Mesenchymal stem cell (in vitro differentiated cells and primary cell): ENCODE results near the gene PPM1M.

ENCODE experiments used
- DNase-seq: peaks from one replicate; pipeline ENCODE4 v3.0.0-alpha.2; 2013
- H2AFZ ChIP-seq: one replicate; pipeline ENCODE4 v1.6.1; 2013; ENCODE audit warnings: low read depth, mild to moderate bottlenecking, control low read depth, inconsistent platforms, low read length, moderate library complexity
- H2AK5ac ChIP-seq: 2 replicates; pipeline ENCODE4 v1.6.1; 2013; ENCODE audit warnings: low read length, moderate library complexity, mild to moderate bottlenecking, inconsistent platforms; ENCODE audit not compliant: severe bottlenecking
- H2BK120ac ChIP-seq: one replicate; pipeline ENCODE4 v1.6.1; 2013; ENCODE audit warnings: low read depth, mild to moderate bottlenecking, inconsistent platforms, low read length, moderate library complexity
- H2BK12ac ChIP-seq, 2 experiments: one replicate each; pipeline ENCODE4 v1.6.1; 2013; ENCODE audit warnings: inconsistent platforms in 2 of 2, low read length in 2 of 2, mild to moderate bottlenecking in 2 of 2, moderate library complexity in 2 of 2, control low read depth in 1 of 2
- H2BK15ac ChIP-seq: one replicate; pipeline ENCODE4 v1.6.1; 2013; ENCODE audit warnings: mild to moderate bottlenecking, low read depth, inconsistent platforms; ENCODE audit not compliant: poor library complexity, severe bottlenecking
- H2BK5ac ChIP-seq: 2 replicates; pipeline ENCODE4 v1.6.1; 2013; ENCODE audit warnings: low read depth, mild to moderate bottlenecking, low read length, control low read depth, inconsistent platforms; ENCODE audit not compliant: poor library complexity, severe bottlenecking
- H3K14ac ChIP-seq, 2 experiments: one replicate each; pipeline ENCODE4 v1.6.1; 2013; ENCODE audit warnings: inconsistent platforms in 2 of 2, low read length in 2 of 2, control low read depth in 1 of 2, mild to moderate bottlenecking in 1 of 2, moderate library complexity in 1 of 2
- H3K18ac ChIP-seq, 2 experiments: one replicate each; pipeline ENCODE4 v1.6.1; 2013; ENCODE audit warnings: inconsistent platforms in 2 of 2, low read length in 2 of 2, control low read depth in 1 of 2, low read depth in 1 of 2, mild to moderate bottlenecking in 1 of 2
- H3K23ac ChIP-seq, 2 experiments: one replicate each; pipeline ENCODE4 v1.6.1; 2013; ENCODE audit warnings: inconsistent platforms in 2 of 2, low read length in 2 of 2, mild to moderate bottlenecking in 2 of 2, moderate library complexity in 2 of 2, control low read depth in 1 of 2
- H3K27ac ChIP-seq: 2 replicates; pipeline ENCODE4 v1.5.1; 2013; ENCODE audit warnings: mild to moderate bottlenecking, moderate library complexity, low read length, control low read depth, inconsistent platforms; ENCODE audit not compliant: poor library complexity, severe bottlenecking
- H3K27me3 ChIP-seq, 2 experiments: 2 replicates each; pipeline versions ENCODE4 v1.6.1 to v1.7.0; 2013; ENCODE audit warnings: low read length in 2 of 2, mild to moderate bottlenecking in 2 of 2, moderate library complexity in 2 of 2, control low read depth in 1 of 2, inconsistent platforms in 1 of 2; ENCODE audit not compliant: control insufficient read depth in 1 of 2, insufficient read depth in 1 of 2
- H3K36me3 ChIP-seq, 2 experiments: 2 replicates each; pipeline versions ENCODE4 v1.6.1 to v1.7.0; 2013; ENCODE audit warnings: low read length in 2 of 2, control low read depth in 1 of 2, inconsistent platforms in 1 of 2, low read depth in 1 of 2, mild to moderate bottlenecking in 1 of 2; ENCODE audit not compliant: insufficient read depth in 2 of 2, control insufficient read depth in 1 of 2
- H3K4ac ChIP-seq, 2 experiments: one replicate each; pipeline ENCODE4 v1.6.1; 2013; ENCODE audit warnings: inconsistent platforms in 2 of 2, low read length in 2 of 2, mild to moderate bottlenecking in 2 of 2, moderate library complexity in 2 of 2, control low read depth in 1 of 2, low read depth in 1 of 2
- H3K4me1 ChIP-seq: 2 replicates; pipeline ENCODE4 v1.6.1; 2013; ENCODE audit warnings: low read depth, low read length, control low read depth; ENCODE audit not compliant: control insufficient read depth, insufficient read depth
- H3K4me2 ChIP-seq: 2 replicates; pipeline ENCODE4 v1.6.1; 2013; ENCODE audit warnings: low read length, mild to moderate bottlenecking, inconsistent platforms; ENCODE audit not compliant: poor library complexity, severe bottlenecking
- H3K4me3 ChIP-seq, 2 experiments: 2 replicates each; pipeline versions ENCODE4 v1.5.1 to v1.7.0; 2013; ENCODE audit warnings: low read length in 2 of 2, mild to moderate bottlenecking in 2 of 2, control low read depth in 1 of 2, low read depth in 1 of 2; ENCODE audit not compliant: insufficient read depth in 1 of 2
- H3K79me1 ChIP-seq: replicated peaks from 2 replicates; pipeline ENCODE4 v1.6.1; 2013; ENCODE audit warnings: mild to moderate bottlenecking, control low read depth, low read length, inconsistent platforms; ENCODE audit not compliant: poor library complexity, severe bottlenecking
- H3K9ac ChIP-seq: 2 replicates; pipeline ENCODE4 v1.7.0; 2013; ENCODE audit warnings: mild to moderate bottlenecking, low read length, moderate library complexity
- H3K9me3 ChIP-seq: 2 replicates; pipeline ENCODE4 v1.7.0; 2013; ENCODE audit warnings: mild to moderate bottlenecking, low read length; ENCODE audit not compliant: control insufficient read depth
- H4K8ac ChIP-seq: one replicate; pipeline ENCODE4 v1.6.1; 2013; ENCODE audit warnings: inconsistent platforms, mild to moderate bottlenecking, low read length, moderate library complexity
- H4K91ac ChIP-seq: one replicate; pipeline ENCODE4 v1.6.1; 2013; ENCODE audit warnings: mild to moderate bottlenecking, low read length, inconsistent platforms
- WGBS: methylation state at CpG from one replicate; pipeline ENCODE4 v1.1.7; 2013; ENCODE audit warnings: mixed read lengths; 5-methylcytosine and 5-hydroxymethylcytosine counted together

PPM1M gene

DNA sequence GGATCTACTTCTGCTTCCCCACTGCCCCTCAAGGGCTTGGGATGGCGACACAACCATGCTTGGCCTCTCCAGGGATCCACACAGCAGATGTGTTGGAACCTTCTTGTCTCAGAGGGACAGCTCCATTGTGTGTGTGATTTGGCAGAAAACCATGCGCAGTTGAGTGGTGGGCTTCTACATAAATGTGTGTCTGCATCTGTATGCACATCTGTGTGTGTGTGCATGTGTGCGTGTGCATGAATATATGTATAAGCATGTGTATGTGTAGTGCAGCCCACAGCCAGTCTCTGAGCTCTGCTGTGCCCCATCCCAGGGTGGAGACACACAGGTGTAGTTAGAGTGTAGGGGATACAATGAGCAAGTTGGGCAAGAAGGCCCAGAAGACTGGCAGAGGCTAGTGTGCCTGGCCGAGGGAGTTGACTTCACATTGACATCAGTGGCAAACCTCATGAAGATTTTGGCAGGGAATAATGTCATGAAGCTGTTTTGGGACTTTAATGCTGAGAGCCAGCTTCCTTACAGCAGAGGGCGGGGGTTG lies 50.2 kb downstream of the PPM1M start:
- 90% methylated on average over 5 of the region's 5 CpGs for WGBS

GRCh38 chr3:52297242-52298148 lies 51.9 kb downstream of the PPM1M start:
- whole genome bisulfite sequencing, result 87% methylated on average over 10 of the region's 11 CpGs
- no peak overlapping the region for H3K18ac ChIP-seq

More for the DNA sequence above, 50.2 kb downstream of the PPM1M start:
- Histone ChIP-seq H2AK5ac (no peak overlapping the region), H3K4me1 (peaks cover 17% of the 10 kb centered on the region), H2BK15ac (no peak overlapping the region), H3K4ac (no peak overlapping the region), H3K4me3 (no peak overlapping the region), H2BK5ac (no peak overlapping the region), H3K9me3 (no peaks in the 10 kb centered on the region), H3K9ac (no peak overlapping the region), H4K8ac (no peak overlapping the region), H3K27me3 (peaks cover 14 to 25% of the 10 kb centered on the region in 2 experiments), H2AFZ (no peak overlapping the region), H3K27ac (no peak overlapping the region), H3K23ac (no peak overlapping the region), H3K14ac (no peak overlapping the region), H2BK12ac (no peak overlapping the region), H2BK120ac (no peak overlapping the region), H4K91ac (no peak overlapping the region), H3K79me1 (peaks cover 14% of the 10 kb centered on the region), H3K4me2 (no peak overlapping the region), H3K36me3 (peaks cover 30 to 60% of the 10 kb centered on the region in 2 experiments), H3K18ac (no peak overlapping the region)
- no peak for DNase-seq

GRCh38 chr3:52298149-52299098 lies 52.9 kb downstream of the PPM1M start:
- H4K8ac ChIP-seq, result peak overlapping the region; percentile 79
- H2BK5ac ChIP-seq, result no peak overlapping the region
- H3K4me1 ChIP-seq, result peaks cover 22% of the 10 kb centered on the region
- H3K36me3 ChIP-seq, result peaks cover 4 to 34% of the 10 kb centered on the region in 2 experiments
- H4K91ac ChIP-seq, result peak overlapping the region; percentile 74
- H3K79me1 ChIP-seq, result peaks cover 6% of the 10 kb centered on the region
- H2BK120ac ChIP-seq, result no peak overlapping the region
- no peak overlapping the region for H3K9ac ChIP-seq
- peak overlapping the region; percentile 15 for H2BK15ac ChIP-seq
- peak overlapping the region in 1 of 2 experiments; percentile 15 for H3K14ac ChIP-seq
- no peak overlapping the region for H3K4me2 ChIP-seq
- H3K4ac ChIP-seq, result peak overlapping the region in 1 of 2 experiments; percentile 9
- no peaks in the 10 kb centered on the region for H3K9me3 ChIP-seq
- H2AFZ ChIP-seq, result no peak overlapping the region
- H3K27ac ChIP-seq, result no peak overlapping the region
- DNase-seq, result peak; percentile 38
- no peak overlapping the region for H3K4me3 ChIP-seq
- H3K27me3 ChIP-seq, result peaks cover 14 to 25% of the 10 kb centered on the region in 2 experiments
- H3K18ac ChIP-seq, result peak overlapping the region in 1 of 2 experiments; percentile 74
- H3K23ac ChIP-seq, result no peak overlapping the region
- peak overlapping the region in 1 of 2 experiments; percentile 81 for H2BK12ac ChIP-seq
- WGBS, result 37% methylated on average over 16 of the region's 17 CpGs
- H2AK5ac ChIP-seq, result no peak overlapping the region

More at GRCh38 chr3:52297242-52298148, 51.9 kb downstream of the PPM1M start:
- no peak overlapping the region for H2BK5ac ChIP-seq
- no peak overlapping the region for H2BK12ac ChIP-seq
- no peak overlapping the region for H3K27ac ChIP-seq
- H2BK120ac ChIP-seq, result no peak overlapping the region
- no peak overlapping the region for H3K4me3 ChIP-seq
- no peak overlapping the region for H3K14ac ChIP-seq
- no peak overlapping the region for H3K23ac ChIP-seq
- H3K4ac ChIP-seq, result no peak overlapping the region
- H3K4me2 ChIP-seq, result no peak overlapping the region
- no peak overlapping the region for H4K91ac ChIP-seq
- H2BK15ac ChIP-seq, result no peak overlapping the region
- no peak overlapping the region for H4K8ac ChIP-seq
- peaks cover 12 to 44% of the 10 kb centered on the region in 2 experiments for H3K36me3 ChIP-seq
- H3K9me3 ChIP-seq, result no peaks in the 10 kb centered on the region
- peaks cover 14 to 25% of the 10 kb centered on the region in 2 experiments for H3K27me3 ChIP-seq
- H2AK5ac ChIP-seq, result no peak overlapping the region
- no peak for DNase-seq
- no peak overlapping the region for H2AFZ ChIP-seq
- H3K4me1 ChIP-seq, result peaks cover 22% of the 10 kb centered on the region
- H3K79me1 ChIP-seq, result peaks cover 6% of the 10 kb centered on the region
- no peak overlapping the region for H3K9ac ChIP-seq
